ENCODE results near the gene MFN1.

DNA sequence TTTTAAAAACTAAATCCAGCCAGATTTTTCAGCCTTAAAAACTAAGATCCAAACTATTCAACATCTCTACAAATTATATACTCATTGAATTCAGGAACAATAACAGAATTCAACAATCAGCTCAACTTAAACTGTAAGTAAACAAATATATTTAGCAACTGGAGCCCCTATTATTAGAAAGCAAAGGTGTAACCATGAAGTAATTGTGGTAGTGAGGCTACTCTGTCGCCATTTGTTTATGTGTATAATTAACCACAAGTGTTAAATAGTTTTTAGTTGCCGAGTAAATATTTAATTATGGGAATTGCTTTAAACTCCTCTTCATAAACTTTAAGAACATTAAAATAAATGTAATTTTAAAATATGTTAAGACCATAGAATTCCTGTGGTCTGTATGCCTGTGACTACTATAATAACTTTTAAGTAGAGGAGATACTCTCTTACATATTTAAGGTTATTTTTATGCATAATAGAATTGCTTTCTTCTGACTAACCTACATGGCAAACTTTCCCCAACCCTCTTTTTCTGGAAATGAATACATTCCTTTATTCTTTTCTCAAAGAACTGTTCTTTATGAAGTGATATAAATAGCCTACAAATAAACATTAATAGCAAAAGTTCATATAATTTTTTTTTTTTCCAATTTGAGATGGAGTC, 51.2 kb downstream of the MFN1 start:
- TF ChIP-seq CTCF (IDR thresholded peaks at IDR 0.05) (no peak), POLR2A (IDR thresholded peaks at IDR 0.05) (no peak)
